Heart left ventricle (tissue), 16 donors: ENCODE data around the gene CLSTN3. TPM values are rescaled to one million over a fixed set of nuclear protein-coding genes. Genes with fewer than 3 reads are reported as not detected.

Source experiments
- ATAC-seq, 4 donors: fragments of 200-7000 bp; cut with Tn5 transposase; one replicate each; pipeline ENCODE4 v1.9.1; 2020 to 2022; ENCODE audit warnings: moderate library complexity in 4 of 4, mild to moderate bottlenecking in 3 of 4, moderate number of reproducible peaks in 1 of 4
- DNase-seq, 5 donors: peaks; one replicate each; pipeline ENCODE4 v3.0.0-alpha.2; 2020
- H3K27ac ChIP-seq, 12 donors: fragments of 200-600 bp; sonication (generic) in 4 of 12; one replicate each; pipeline versions ENCODE4 v1.5.0 to v1.8.0; 2016 to 2022; ENCODE audit warnings: mild to moderate bottlenecking in 2 of 12
- H3K27me3 ChIP-seq, 9 donors: fragments of 200-600 bp; sonication (generic) in 2 of 9; one replicate each; pipeline versions ENCODE4 v1.5.1 to v1.8.0; 2016 to 2022; ENCODE audit warnings: mild to moderate bottlenecking in 3 of 9
- H3K36me3 ChIP-seq, 9 donors: fragments of 200-600 bp; sonication (generic) in 2 of 9; one replicate each; pipeline versions ENCODE4 v1.5.0 to v1.8.0; 2018 to 2022; ENCODE audit warnings: mild to moderate bottlenecking in 2 of 9
- H3K4me1 ChIP-seq, 12 donors: fragments of 200-600 bp; sonication (generic) in 4 of 12; one replicate each; pipeline versions ENCODE4 v1.5.0 to v1.8.0; 2016 to 2022; ENCODE audit warnings: mild to moderate bottlenecking in 3 of 12
- H3K4me3 ChIP-seq, 12 donors: fragments of 200-600 bp; sonication (generic) in 4 of 12; one replicate each; pipeline versions ENCODE4 v1.5.0 to v1.8.0; 2017 to 2022; ENCODE audit warnings: mild to moderate bottlenecking in 9 of 12, moderate library complexity in 4 of 12
- H3K9me3 ChIP-seq, 12 donors: fragments of 200-600 bp; sonication (generic) in 4 of 12; one replicate each; pipeline versions ENCODE4 v1.5.0 to v1.8.0; 2016 to 2022; ENCODE audit warnings: mild to moderate bottlenecking in 1 of 12
- POLR2A ChIP-seq, 2 donors: fragments of 450-650 bp; IDR thresholded peaks; one replicate each; pipeline ENCODE4 v1.6.1; 2017; ENCODE audit warnings: antibody characterized with exemption in 2 of 2, mild to moderate bottlenecking in 2 of 2, moderate library complexity in 2 of 2
- WGBS, 4 donors: extraction: QIAGEN DNeasy Blood & Tissue Kit in 2 of 4; methylation state at CpG; one replicate each; pipeline versions ENCODE4 v1.1.5 to v1.1.7; 2013 to 2018; 5-methylcytosine and 5-hydroxymethylcytosine counted together
- intact Hi-C, 10 donors: fragments of 100-400 bp; cut with DNase I; formaldehyde crosslinking; loops; one replicate each; pipeline versions ENCODE4 v1.11.1 to v1.14.2; 2022
- long read RNA-seq, 3 donors: library from polyadenylated mRNA; unstranded; transcript quantifications; one replicate each; pipeline ENCODE4 v2.0.0, GENCODE V29; 2020 to 2021
- polyA plus RNA-seq, 2 donors: library from polyadenylated mRNA; stranded (reverse); fragments of 200-250 nt; gene quantifications; one replicate each; pipeline ENCODE4 v1.2.3, GENCODE V29; 2013
- total RNA-seq, 9 donors: library from RNA; depleted of rRNA in 2 of 9; stranded (reverse); fragments of >200 nt in 2 of 9; fragmentation: NEBNext Ultra II Directional in 3 of 9; extraction: Animal tissue kit (Norgen Biotek cat#: 25700) in 3 of 9; gene quantifications; one replicate each; pipeline versions ENCODE4 v1.1.0 to v1.2.4, GENCODE V29; 2016 to 2023
- TF ChIP-seq, protein P1 (sequence below), 12 donors: fragments of 200-600 bp; sonication (generic) in 4 of 12; IDR thresholded peaks; one replicate each; pipeline versions ENCODE4 v1.5.0 to v1.8.0; 2018 to 2022; ENCODE audit warnings: antibody characterized with exemption in 12 of 12, mild to moderate bottlenecking in 5 of 12
- donor health status: ischemic (EF 13 %, LVEDD 7.1; RV severe dilation, severe dysfunction).
- donor health status: healthy with polysubstance abuse.
- donor health status: DM: no; HTN: yes; CAD: no.
- donor health status: DM: no; HTN: no; CAD: no.
- donor health status: ischemic (EF 25% LVEDD 6.9; RV normal size, moderate dysfunction).
- donor health status: ischemic (EF 25% LVEDD 5.7; RV mildly dilated, moderate dysfunction).
- donor health status: healthy.
- donor health status: DM: yes; HTN: yes; CAD: no.
- donor health status: ischemic (EF 35%, LVEDD 5.7; RV mildly dilated, moderate dysfunction).
- donor health status: nonischemic (EF 11% LVEDD 7.7; RV severe dilation, severe dysfunction).
- donor health status: DM: yes; HTN: yes; CAD: no.
- donor health status: PGD.
- donor health status: ischemic (EF 29% LVEDD 5.4; RV normal size, mild dysfunction).
- donor health status: nonischemic (EF 23%, LVEDD 6.1; RV moderate dilation, normal function).

Gene CLSTN3
- 10 to 100 TPM in 2 of 9 donors, 1 to 10 TPM in 7; 3.3 to 18.7 (median 4.1) TPM for total RNA-seq
- polyA plus RNA-seq: 1 to 10 TPM; 3.1 to 4.2 TPM
- long read RNA-seq, donor 1: 0 reads
- long read RNA-seq, donor 2, partial matches to known transcripts: 6 of 6 reads
- long read RNA-seq, donor 2, other reads (novel, unspliced or antisense): 0 of 6 reads
- long read RNA-seq, donor 3, partial matches to known transcripts: 2 of 2 reads
- long read RNA-seq, donor 3, other reads (novel, unspliced or antisense): 0 of 2 reads

DNA sequence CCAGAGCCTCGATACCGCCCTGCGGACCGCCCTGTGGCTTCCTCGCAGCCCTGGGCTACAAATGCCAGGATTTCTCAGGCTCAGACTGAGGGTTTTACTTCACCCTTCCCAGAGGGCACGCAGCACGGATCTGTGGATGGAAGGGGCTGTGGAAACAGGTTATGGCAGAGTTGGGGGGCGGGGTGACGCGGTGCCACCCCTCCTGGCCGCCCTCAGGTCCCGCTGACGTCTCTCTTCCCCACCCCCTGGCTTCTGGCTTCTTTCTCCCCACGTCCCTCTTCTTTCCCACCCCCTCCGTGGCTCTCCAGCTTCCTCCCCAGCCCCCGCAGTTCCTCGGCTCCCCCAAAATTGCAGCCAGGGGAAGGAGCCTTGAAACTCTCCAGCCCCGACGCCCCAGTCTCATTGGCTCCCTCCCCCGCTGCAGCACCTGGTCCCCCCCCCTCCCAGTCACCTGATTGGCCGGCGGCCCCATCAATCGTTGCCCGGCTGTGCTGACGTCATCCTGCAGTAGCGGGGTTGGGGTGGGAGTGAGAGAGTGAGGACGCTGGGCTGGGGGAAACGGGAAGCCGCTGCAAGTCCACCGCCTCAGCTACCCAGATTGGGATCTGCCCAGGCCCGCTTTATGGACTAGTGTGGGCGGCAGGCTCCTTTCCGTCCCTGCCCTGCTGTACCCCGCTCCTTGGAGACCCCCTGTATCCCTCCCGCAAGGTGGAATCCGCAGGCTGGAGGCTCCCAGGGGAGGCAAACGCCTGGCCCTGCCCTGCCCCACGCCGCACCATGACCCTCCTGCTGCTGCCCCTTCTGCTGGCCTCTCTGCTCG is at the start of gene CLSTN3:
CLSTN3 (plus strand) TSS at position 500 of the 820 bp plus-strand sequence; CDS start at position 778, 278 bp downstream.
- Histone ChIP-seq H3K27ac (peak within 1 kb of the TSS in 10 of 12 donors; percentile 6 to 71 (median 48)), H3K9me3 (no peaks in the 10 kb centered on the region), H3K36me3 (peaks cover 0 to 10% (median 0%) of the 10 kb centered on the region in 9 donors), H3K4me1 (peaks cover 0 to 29% (median 19%) of the 10 kb centered on the region in 12 donors), H3K4me3 (peak within 1 kb of the TSS; percentile 50 to 78 (median 64)), H3K27me3 (peaks cover 0 to 19% (median 0%) of the 10 kb centered on the region in 9 donors)
- TF ChIP-seq, protein P1, sequence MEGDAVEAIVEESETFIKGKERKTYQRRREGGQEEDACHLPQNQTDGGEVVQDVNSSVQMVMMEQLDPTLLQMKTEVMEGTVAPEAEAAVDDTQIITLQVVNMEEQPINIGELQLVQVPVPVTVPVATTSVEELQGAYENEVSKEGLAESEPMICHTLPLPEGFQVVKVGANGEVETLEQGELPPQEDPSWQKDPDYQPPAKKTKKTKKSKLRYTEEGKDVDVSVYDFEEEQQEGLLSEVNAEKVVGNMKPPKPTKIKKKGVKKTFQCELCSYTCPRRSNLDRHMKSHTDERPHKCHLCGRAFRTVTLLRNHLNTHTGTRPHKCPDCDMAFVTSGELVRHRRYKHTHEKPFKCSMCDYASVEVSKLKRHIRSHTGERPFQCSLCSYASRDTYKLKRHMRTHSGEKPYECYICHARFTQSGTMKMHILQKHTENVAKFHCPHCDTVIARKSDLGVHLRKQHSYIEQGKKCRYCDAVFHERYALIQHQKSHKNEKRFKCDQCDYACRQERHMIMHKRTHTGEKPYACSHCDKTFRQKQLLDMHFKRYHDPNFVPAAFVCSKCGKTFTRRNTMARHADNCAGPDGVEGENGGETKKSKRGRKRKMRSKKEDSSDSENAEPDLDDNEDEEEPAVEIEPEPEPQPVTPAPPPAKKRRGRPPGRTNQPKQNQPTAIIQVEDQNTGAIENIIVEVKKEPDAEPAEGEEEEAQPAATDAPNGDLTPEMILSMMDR (IDR thresholded peaks at IDR 0.05): no peak
- no peak for TF ChIP-seq POLR2A (IDR thresholded peaks at IDR 0.05)
- intact Hi-C loops: loop anchor here in 1 of 10 donors (1.0 kb wide), 1 partner anchor 37 kb away; no protein-coding TSS in a partner anchor
- 0 to 1% (median 0%) methylated on average over 24 to 40 of the region's 40 CpGs for WGBS, 4 donors
- ATAC-seq: peak; percentile 60 to 91 (median 82)
- peak; percentile 81 to 93 (median 89) for DNase-seq

DNA sequence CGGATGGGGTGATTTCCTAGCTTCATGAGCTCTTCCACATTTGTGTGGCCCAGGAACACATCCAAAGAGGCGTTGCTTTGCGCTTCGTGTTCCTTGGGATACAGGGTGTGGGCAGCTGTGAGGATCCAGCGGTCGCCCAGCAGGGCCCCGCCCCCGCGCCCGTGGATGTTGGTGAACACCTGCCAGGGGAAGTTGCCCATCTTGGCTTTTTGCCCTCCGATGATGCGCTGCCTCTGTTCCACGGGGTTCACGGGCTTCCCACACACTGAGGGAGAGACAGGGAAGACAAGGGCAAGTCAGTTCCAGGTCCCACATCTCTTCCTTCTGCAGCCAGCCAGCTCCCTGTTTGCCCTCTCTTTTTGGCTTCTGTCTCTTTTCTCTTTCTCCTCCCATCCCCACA is 49.1 kb upstream of the CLSTN3 start:
- Histone ChIP-seq H3K27me3 (no peaks in the 10 kb centered on the region), H3K36me3 (peaks cover 0 to 50% (median 18%) of the 10 kb centered on the region in 9 donors), H3K9me3 (no peaks in the 10 kb centered on the region), H3K4me3 (no peak overlapping the region), H3K4me1 (peaks cover 0 to 8% (median 0%) of the 10 kb centered on the region in 12 donors), H3K27ac (peak overlapping the region in 1 of 12 donors; percentile 69)
- 85 to 91% (median 87%) methylated on average over 4 to 14 of the region's 14 CpGs for WGBS, 4 donors
- DNase-seq: no peak
- TF ChIP-seq POLR2A (IDR thresholded peaks at IDR 0.05): no peak
- TF ChIP-seq, protein P1 (IDR thresholded peaks at IDR 0.05): no peak
- no peak for ATAC-seq
- intact Hi-C loops: no loop called here

DNA sequence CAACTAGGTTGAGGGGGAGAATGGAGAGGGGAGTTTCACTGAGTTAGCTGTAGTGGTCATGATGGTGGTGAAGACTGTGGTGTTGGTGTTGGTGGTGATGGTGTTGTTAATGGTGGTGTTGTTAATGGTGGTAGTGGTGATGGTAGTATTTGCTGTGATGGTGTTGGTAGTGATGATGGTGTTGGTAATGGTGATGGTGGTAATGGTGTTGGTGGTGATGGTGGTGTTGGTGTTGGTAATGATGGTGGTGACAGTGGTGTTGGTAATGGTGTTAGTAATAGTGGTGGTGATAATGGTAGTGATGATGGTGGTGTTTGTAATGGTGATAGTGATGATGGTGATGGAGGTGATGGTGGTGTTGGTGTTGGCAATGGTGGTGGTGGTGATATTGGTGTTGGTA is 47.0 kb upstream of the CLSTN3 start:
- Histone ChIP-seq H3K36me3 (peaks cover 0 to 70% (median 22%) of the 10 kb centered on the region in 9 donors), H3K4me1 (peaks cover 0 to 8% (median 0%) of the 10 kb centered on the region in 12 donors), H3K27ac (no peak overlapping the region), H3K4me3 (no peak overlapping the region), H3K9me3 (no peaks in the 10 kb centered on the region), H3K27me3 (no peaks in the 10 kb centered on the region)
- DNase-seq (no peak), ATAC-seq (no peak)
- intact Hi-C loops: no loop called here
- no peak for TF ChIP-seq POLR2A (IDR thresholded peaks at IDR 0.05)
- TF ChIP-seq, protein P1 (IDR thresholded peaks at IDR 0.05): no peak
